GM21515 (cell line): ENCODE data around the gene FUT7.

Experiments used
- ATAC-seq: cut with Tn5 transposase; IDR thresholded peaks from one replicate; pipeline ENCODE4 v1.9.1; 2021; ENCODE audit not compliant: unreplicated experiment

Gene FUT7

GRCh38 chr9:136985027-136985602 is 46.8 kb downstream of the FUT7 start:
- no peak for ATAC-seq

DNA sequence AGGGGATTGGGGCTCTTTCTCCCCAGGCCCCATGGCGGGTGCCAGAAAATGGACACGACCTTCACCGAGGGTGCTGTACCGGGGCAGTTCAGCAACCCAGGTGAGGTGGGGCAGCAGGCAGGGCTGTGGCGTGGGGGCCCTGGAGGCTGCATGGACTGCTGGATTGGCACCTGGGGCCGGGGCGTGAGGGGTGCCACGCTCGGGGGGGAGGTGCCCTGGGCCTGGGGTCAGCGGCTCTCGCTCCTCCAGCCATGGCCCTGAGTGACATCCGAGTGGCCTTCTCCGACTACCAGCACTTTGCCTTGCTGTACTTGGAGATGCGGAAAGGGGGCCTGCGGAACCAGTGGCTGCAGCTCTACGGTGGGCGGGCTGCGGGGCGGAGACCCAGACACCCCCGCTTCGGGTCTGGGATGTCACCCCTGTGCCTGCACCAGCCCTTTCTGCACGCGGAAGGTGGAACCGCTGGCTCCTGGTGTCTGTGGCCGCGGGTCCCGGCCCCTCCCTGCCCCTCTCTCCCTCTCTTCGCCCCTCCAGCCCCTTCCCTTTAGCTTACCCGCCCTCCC is 47.3 kb downstream of the FUT7 start:
- no peak for ATAC-seq

DNA sequence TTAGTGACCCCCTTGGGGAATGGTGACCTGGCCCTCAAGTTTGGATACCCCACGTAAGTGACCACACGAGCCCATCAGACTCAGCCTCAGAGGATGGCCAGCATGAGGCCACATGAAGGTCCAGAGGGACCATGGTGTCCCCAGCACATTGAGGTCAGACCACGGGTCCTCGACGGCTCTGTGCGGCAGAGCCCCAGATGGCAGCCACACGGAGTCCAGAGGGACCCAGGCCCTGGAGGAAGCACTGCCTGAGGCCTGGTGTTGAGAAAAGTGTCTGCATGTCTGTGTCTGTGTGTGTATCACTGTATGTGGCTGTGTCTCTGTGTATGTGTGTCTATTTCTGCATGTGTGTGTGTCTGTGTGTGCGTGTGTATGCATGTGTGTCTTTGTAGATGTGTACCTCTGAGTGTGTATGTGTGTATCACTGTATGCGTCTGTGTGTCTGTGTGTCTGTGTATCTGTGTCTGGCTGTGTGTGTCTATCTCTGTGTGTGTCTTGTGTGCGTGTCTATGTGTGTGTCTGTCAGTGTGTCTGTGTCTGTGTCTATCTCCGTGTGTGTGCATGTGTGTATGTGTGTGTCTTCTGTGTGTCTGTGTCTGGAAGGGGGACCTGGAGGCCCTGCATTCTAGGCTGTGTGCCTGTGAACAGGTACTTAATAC is 48.1 kb downstream of the FUT7 start:
- ATAC-seq = no peak

- ATAC-seq = no peak
These were observed 48.7 kb downstream of the FUT7 start for GRCh38 chr9:136983167-136983566.

DNA sequence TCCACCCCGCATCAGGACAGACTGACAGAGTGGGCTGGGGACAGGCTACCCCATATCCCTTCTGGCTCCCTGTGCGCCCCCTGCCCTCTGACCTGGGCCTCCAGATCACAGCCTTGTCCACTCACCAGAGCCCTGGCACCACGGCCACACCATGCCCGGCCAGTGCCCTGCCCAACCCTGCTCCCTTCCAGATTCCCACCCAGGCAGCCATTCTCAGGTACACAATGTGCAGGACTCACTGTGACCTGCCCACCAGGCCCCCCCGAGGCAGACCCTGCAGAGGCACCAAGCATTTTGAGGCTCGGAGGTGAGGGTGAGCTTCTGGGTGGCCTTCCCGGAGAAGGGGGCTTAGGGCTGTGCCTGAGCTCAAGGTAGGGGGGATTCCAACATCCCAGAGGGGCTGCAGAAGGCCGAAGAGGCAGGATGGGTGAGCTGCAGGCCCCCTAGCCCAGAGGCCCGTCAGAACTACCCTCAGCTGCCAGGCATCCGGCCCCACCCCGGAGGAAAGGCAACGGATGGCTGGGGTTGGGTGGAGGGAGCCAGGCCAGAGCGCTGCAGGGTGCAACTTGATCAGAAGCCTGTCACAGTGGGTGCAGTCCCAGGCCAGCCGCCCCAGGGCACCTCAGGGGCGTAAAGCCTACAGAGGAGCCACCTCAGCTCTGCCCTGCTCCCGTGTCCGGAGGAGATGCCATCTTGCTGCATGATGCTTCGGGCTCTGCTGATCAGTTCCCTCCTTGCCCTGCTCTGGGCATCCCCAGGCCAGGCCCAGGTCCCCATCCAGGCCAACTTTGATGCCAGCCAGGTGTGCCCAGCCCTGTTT is 49.4 kb downstream of the FUT7 start, which contains the start of gene LCNL1:
LCNL1 (plus strand) TSS at position 762 of the 820 bp plus-strand sequence. CDS start 594 bp downstream, outside the sequence.
- ATAC-seq = no peak

DNA sequence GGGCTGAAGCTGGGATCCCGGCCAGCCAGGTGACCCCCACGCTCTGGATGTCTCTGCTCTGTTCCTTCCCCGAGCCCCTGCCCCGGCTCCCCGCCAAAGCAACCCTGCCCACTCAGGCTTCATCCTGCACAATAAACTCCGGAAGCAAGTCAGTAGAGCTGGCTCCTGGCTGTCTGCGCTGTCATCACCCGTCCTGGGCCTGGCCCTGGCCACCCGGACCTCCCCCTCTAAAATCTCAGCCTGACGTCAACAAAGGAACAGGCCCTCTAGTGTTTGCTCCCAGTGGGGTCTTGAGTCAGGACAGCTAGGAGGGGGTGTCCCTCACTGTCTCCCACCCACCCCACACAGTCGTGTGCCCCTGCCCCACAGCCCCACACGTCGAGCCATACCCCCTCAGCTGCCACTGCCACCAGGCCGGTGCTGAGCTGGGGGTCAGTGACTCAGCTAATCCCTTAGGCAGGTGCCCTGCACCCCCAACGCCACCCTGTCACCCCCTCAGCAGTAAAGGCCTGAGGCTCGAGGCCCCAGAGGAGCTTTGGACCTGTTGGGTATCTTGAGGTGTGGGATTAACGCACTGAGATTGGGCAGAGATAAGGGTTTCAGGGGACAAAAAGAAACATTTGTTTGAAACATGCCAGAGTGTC is 50.2 kb downstream of the FUT7 start:
- no peak for ATAC-seq

DNA sequence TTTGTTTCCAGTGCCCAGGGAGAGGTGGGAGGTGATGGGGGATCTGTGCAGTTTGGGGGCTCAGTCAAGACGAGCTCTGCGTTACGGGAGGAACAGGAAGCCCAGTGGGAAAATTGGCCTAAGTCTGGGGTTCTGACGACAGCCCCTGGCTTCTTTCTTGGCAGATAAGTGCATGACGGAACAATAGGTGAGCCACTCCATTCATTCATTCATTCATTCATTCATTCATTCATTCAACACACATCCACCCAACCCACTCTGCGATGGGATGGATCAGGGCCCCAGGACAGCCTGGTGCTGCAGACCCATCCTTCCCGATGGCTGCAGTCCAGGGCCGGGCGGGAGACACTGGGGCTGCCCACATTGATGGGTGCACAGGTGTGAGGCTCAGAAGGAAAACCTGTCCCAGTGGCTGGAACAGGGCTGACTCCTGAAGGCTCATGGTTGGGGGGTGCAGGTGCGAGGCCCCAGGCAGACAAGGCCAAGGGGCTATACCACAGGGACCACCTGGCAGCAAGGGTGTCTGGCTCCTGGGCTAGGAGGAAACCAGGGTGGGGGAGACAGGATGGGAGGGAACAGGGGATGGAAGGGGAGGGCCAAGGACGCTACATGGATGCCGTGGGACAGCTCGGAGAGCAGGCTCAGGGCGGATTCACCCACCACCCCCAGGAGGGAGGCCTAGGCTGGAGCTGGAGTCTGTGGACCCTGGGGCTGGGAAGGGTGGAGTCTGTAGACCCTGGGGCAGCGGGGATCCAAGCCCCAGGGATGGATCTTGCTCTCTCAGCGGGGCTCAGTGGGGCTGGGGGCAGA is 51.0 kb downstream of the FUT7 start:
- no peak for ATAC-seq
